HEK293 (cell line): Measurements from ENCODE around the gene RAB9A.
A peak's percentile ranks its signal among the peaks of the same experiment; 100 is the strongest.

Experiments used
- INSM2 ChIP-seq: fragments of 450-650 bp; formaldehyde crosslinking; IDR thresholded peaks from 2 replicates; pipeline ENCODE4 v1.5.1; 2016; ENCODE audit warnings: missing biosample characterization, missing genetic modification characterization
- KLF1 ChIP-seq: fragments of 450-650 bp; formaldehyde crosslinking; IDR thresholded peaks from 2 replicates; pipeline ENCODE4 v1.5.1; 2016; ENCODE audit warnings: missing biosample characterization, missing genetic modification characterization
- MEIS1 ChIP-seq: sonication (generic); formaldehyde crosslinking; IDR thresholded peaks from 2 replicates; pipeline ENCODE4 v1.8.1; 2022; ENCODE audit warnings: missing genetic modification reagents, mild to moderate bottlenecking, borderline replicate concordance
- PATZ1 ChIP-seq: fragments of 450-650 bp; formaldehyde crosslinking; IDR thresholded peaks from 2 replicates; pipeline ENCODE4 v1.5.1; 2016; ENCODE audit warnings: missing biosample characterization, missing genetic modification characterization
- PRDM10 ChIP-seq: fragments of 450-650 bp; formaldehyde crosslinking; IDR thresholded peaks from 2 replicates; pipeline ENCODE4 v1.5.1; 2016; ENCODE audit warnings: missing biosample characterization, missing genetic modification characterization
- REPIN1 ChIP-seq: fragments of 450-650 bp; formaldehyde crosslinking; IDR thresholded peaks from 2 replicates; pipeline ENCODE4 v1.5.1; 2017; ENCODE audit warnings: missing biosample characterization, missing genetic modification characterization, low read depth
- SALL2 ChIP-seq: fragments of 450-650 bp; formaldehyde crosslinking; IDR thresholded peaks from 2 replicates; pipeline ENCODE4 v1.5.0; 2017; ENCODE audit warnings: missing biosample characterization, mild to moderate bottlenecking, missing genetic modification characterization, borderline replicate concordance
- SP3 ChIP-seq: fragments of 450-650 bp; formaldehyde crosslinking; IDR thresholded peaks from 2 replicates; pipeline ENCODE4 v1.5.1; 2016; ENCODE audit warnings: missing biosample characterization, missing genetic modification characterization
- ZBTB1 ChIP-seq: fragments of 450-650 bp; formaldehyde crosslinking; IDR thresholded peaks from 2 replicates; pipeline ENCODE4 v1.5.1; 2016; ENCODE audit warnings: missing biosample characterization, missing genetic modification characterization
- ZBTB17 ChIP-seq: fragments of 450-650 bp; formaldehyde crosslinking; IDR thresholded peaks from 2 replicates; pipeline ENCODE4 v1.5.1; 2016; ENCODE audit warnings: missing biosample characterization, missing genetic modification characterization
- ZBTB20 ChIP-seq: fragments of 450-650 bp; formaldehyde crosslinking; IDR thresholded peaks from 2 replicates; pipeline ENCODE4 v1.5.1; 2016; ENCODE audit warnings: missing biosample characterization, missing genetic modification characterization
- ZFP37 ChIP-seq: fragments of 450-650 bp; formaldehyde crosslinking; IDR thresholded peaks from 2 replicates; pipeline ENCODE4 v1.5.1; 2016; ENCODE audit warnings: missing biosample characterization, missing genetic modification characterization
- ZNF157 ChIP-seq: fragments of 450-650 bp; formaldehyde crosslinking; IDR thresholded peaks from 2 replicates; pipeline ENCODE4 v1.5.1; 2016; ENCODE audit warnings: missing biosample characterization, missing genetic modification characterization
- ZNF19 ChIP-seq: fragments of 450-650 bp; formaldehyde crosslinking; IDR thresholded peaks from 2 replicates; pipeline ENCODE4; 2016; ENCODE audit warnings: missing biosample characterization, missing genetic modification characterization, low read depth
- ZNF202 ChIP-seq: fragments of 450-650 bp; formaldehyde crosslinking; IDR thresholded peaks from 2 replicates; pipeline ENCODE4 v1.5.1; 2016; ENCODE audit warnings: missing biosample characterization, missing genetic modification characterization, borderline replicate concordance
- ZNF23 ChIP-seq: fragments of 450-650 bp; formaldehyde crosslinking; IDR thresholded peaks from 2 replicates; pipeline ENCODE4 v1.5.1; 2016; ENCODE audit warnings: missing biosample characterization, missing genetic modification characterization, borderline replicate concordance
- ZNF24 ChIP-seq: fragments of 450-650 bp; formaldehyde crosslinking; IDR thresholded peaks from 2 replicates; pipeline ENCODE4 v1.5.1; 2016; ENCODE audit warnings: missing biosample characterization, missing genetic modification characterization
- ZNF274 ChIP-seq, 2 experiments: fragments of 200-500 bp in 1 of 2; fragments of 450-650 bp in 1 of 2; sonication (Bioruptor generic) in 1 of 2; formaldehyde crosslinking in 1 of 2; IDR thresholded peaks; 2 replicates each; pipeline versions ENCODE4 v1.5.1 to v1.6.1; 2014 to 2016; ENCODE audit warnings: borderline replicate concordance in 1 of 2, inconsistent platforms in 1 of 2, low read length in 1 of 2, missing biosample characterization in 1 of 2, missing genetic modification characterization in 1 of 2
- ZNF280C ChIP-seq: fragments of 450-650 bp; formaldehyde crosslinking; IDR thresholded peaks from 2 replicates; pipeline ENCODE4 v1.5.1; 2016; ENCODE audit warnings: missing biosample characterization, missing genetic modification characterization
- ZNF292 ChIP-seq: fragments of 450-650 bp; formaldehyde crosslinking; IDR thresholded peaks from 2 replicates; pipeline ENCODE4 v1.5.1; 2016; ENCODE audit warnings: low read depth, missing biosample characterization, missing genetic modification characterization, borderline replicate concordance
- ZNF423 ChIP-seq: fragments of 450-650 bp; formaldehyde crosslinking; IDR thresholded peaks from 2 replicates; pipeline ENCODE4 v1.5.1; 2016; ENCODE audit warnings: missing biosample characterization, missing genetic modification characterization
- ZNF48 ChIP-seq: fragments of 450-650 bp; formaldehyde crosslinking; IDR thresholded peaks from 2 replicates; pipeline ENCODE4 v1.5.1; 2016; ENCODE audit warnings: missing biosample characterization, missing genetic modification characterization
- ZNF626 ChIP-seq: fragments of 450-650 bp; sonication (Bioruptor Pico); formaldehyde crosslinking; IDR thresholded peaks from 2 replicates; pipeline ENCODE4 v1.5.1; 2018; ENCODE audit warnings: missing biosample characterization, missing genetic modification characterization, inconsistent platforms
- ZNF639 ChIP-seq: fragments of 450-650 bp; formaldehyde crosslinking; IDR thresholded peaks from 2 replicates; pipeline ENCODE4 v1.5.1; 2016; ENCODE audit warnings: missing biosample characterization, missing genetic modification characterization
- ZNF701 ChIP-seq: fragments of 450-650 bp; formaldehyde crosslinking; IDR thresholded peaks from 2 replicates; pipeline ENCODE4 v1.5.1; 2016; ENCODE audit warnings: missing biosample characterization, missing genetic modification characterization
- ZNF707 ChIP-seq: fragments of 450-650 bp; formaldehyde crosslinking; IDR thresholded peaks from 2 replicates; pipeline ENCODE4 v1.5.1; 2016; ENCODE audit warnings: missing biosample characterization, missing genetic modification characterization
- ZNF792 ChIP-seq: fragments of 450-650 bp; formaldehyde crosslinking; IDR thresholded peaks from 2 replicates; pipeline ENCODE4 v1.5.1; 2016; ENCODE audit warnings: missing biosample characterization, missing genetic modification characterization
- ZNF830 ChIP-seq: fragments of 450-650 bp; IDR thresholded peaks from 2 replicates; pipeline ENCODE4 v1.5.0; 2018; ENCODE audit warnings: missing biosample characterization, missing genetic modification characterization, low read depth, mild to moderate bottlenecking, moderate library complexity
- ZSCAN16 ChIP-seq: fragments of 450-650 bp; formaldehyde crosslinking; IDR thresholded peaks from 2 replicates; pipeline ENCODE4 v1.5.1; 2016; ENCODE audit warnings: missing biosample characterization, missing genetic modification characterization
- ZXDB ChIP-seq: fragments of 450-650 bp; formaldehyde crosslinking; IDR thresholded peaks from 2 replicates; pipeline ENCODE4 v1.5.1; 2016; ENCODE audit warnings: missing biosample characterization, missing genetic modification characterization

The RAB9A gene

GRCh38 chrX:13647709-13648212, 41.2 kb upstream of the RAB9A start (continued):
- 0 out of 2 replicates have a peak, but pooled peaks have one; percentile 59 for TF ChIP-seq SALL2 (tag by site-specific recombination)
- no peak for TF ChIP-seq ZNF423 (tag by site-specific recombination)
- TF ChIP-seq ZNF23 (tag by site-specific recombination), result no peak
- TF ChIP-seq ZBTB20 (tag by site-specific recombination), result 0 out of 2 replicates have a peak, but pooled peaks have one; percentile 22
- TF ChIP-seq PATZ1, result peak; percentile 54
- no peak for TF ChIP-seq KLF1 (tag by site-specific recombination)
- no peak for TF ChIP-seq ZNF707
- TF ChIP-seq REPIN1, result no peak
- peak; percentile 86; the same call in 1 of the 2 replicates for TF ChIP-seq ZNF626 (tag by site-specific recombination)
- no peak for TF ChIP-seq ZNF48 (tag by site-specific recombination)
- peak; percentile 86 for TF ChIP-seq ZNF639 (tag by site-specific recombination)
- TF ChIP-seq ZNF19 (tag by site-specific recombination), result no peak
- no peak for TF ChIP-seq ZNF701
- TF ChIP-seq ZNF202 (tag by site-specific recombination), result no peak
- TF ChIP-seq SP3 (tag by site-specific recombination), result no peak; the same call in 1 of the 2 replicates
- TF ChIP-seq ZSCAN16 (tag by site-specific recombination), result no peak
- no peak for TF ChIP-seq ZBTB1 (tag by site-specific recombination)
- TF ChIP-seq ZNF157, result no peak
- TF ChIP-seq ZNF274 (IDR thresholded peaks at IDR 0.05; ENCODE audit: low read length), result no peak
- TF ChIP-seq ZNF274 (tag by site-specific recombination; IDR thresholded peaks at IDR 0.05; ENCODE audit: borderline replicate concordance), result no peak
- TF ChIP-seq PRDM10 (tag by site-specific recombination), result peak; percentile 81
- no peak for TF ChIP-seq ZNF292
- no peak for TF ChIP-seq ZNF792 (tag by site-specific recombination)
- TF ChIP-seq ZNF280C (tag by site-specific recombination), result no peak
- peak; percentile 99 for TF ChIP-seq MEIS1 (CRISPR knock-in tag)
- TF ChIP-seq ZNF830, result peak; percentile 56; the same call in 1 of the 2 replicates
- peak; percentile 41; the same call in 1 of the 2 replicates for TF ChIP-seq ZBTB17 (tag by site-specific recombination)
- 0 out of 2 replicates have a peak, but pooled peaks have one; percentile 38 for TF ChIP-seq ZNF24
- peak; percentile 87 for TF ChIP-seq ZXDB (tag by site-specific recombination)
- peak; percentile 50; the same call in 1 of the 2 replicates for TF ChIP-seq ZFP37 (tag by site-specific recombination)
- TF ChIP-seq INSM2 (tag by site-specific recombination), result peak; percentile 82
